GM18907 (cell line): ENCODE results near the gene SCAMP5.

ENCODE experiments used
- ATAC-seq: cut with Tn5 transposase; IDR thresholded peaks from one replicate; pipeline ENCODE4 v1.9.1; 2021; ENCODE audit warnings: mild to moderate bottlenecking, moderate library complexity; ENCODE audit not compliant: unreplicated experiment

SCAMP5 gene

GRCh38 chr15:74976159-74976558 is 19.2 kb upstream of the SCAMP5 start:
- no peak for ATAC-seq

GRCh38 chr15:74977599-74977998 is 17.8 kb upstream of the SCAMP5 start:
- ATAC-seq: no peak

GRCh38 chr15:74978077-74978476 is 17.3 kb upstream of the SCAMP5 start:
- no peak for ATAC-seq

- ATAC-seq: no peak
These were observed 16.9 kb upstream of the SCAMP5 start for GRCh38 chr15:74978503-74978902.

- no peak for ATAC-seq
These were observed 13.2 kb upstream of the SCAMP5 start for GRCh38 chr15:74982183-74982582.

- peak; percentile 73 for ATAC-seq
These were observed 11.6 kb upstream of the SCAMP5 start for GRCh38 chr15:74983725-74984231.

GRCh38 chr15:74988007-74988800 is 7.2 kb upstream of the SCAMP5 start:
- no peak for ATAC-seq

GRCh38 chr15:74989527-74989926 is 5.8 kb upstream of the SCAMP5 start:
- no peak for ATAC-seq

GRCh38 chr15:74992619-74993018 is 2.7 kb upstream of the SCAMP5 start:
- no peak for ATAC-seq

GRCh38 chr15:74994236-74994635 is 1.1 kb upstream of the SCAMP5 start:
- ATAC-seq: no peak

GRCh38 chr15:74994685-74995084 is 678 bp upstream of the SCAMP5 start:
- no peak for ATAC-seq

GRCh38 chr15:74995779-74996765 is 709 bp downstream of the SCAMP5 start:
- no peak for ATAC-seq

- no peak for ATAC-seq
These were observed 1.8 kb downstream of the SCAMP5 start for GRCh38 chr15:74997141-74997540.

- ATAC-seq: no peak
These were observed 2.2 kb downstream of the SCAMP5 start for GRCh38 chr15:74997543-74997942.

- no peak for ATAC-seq
These were observed 5.9 kb downstream of the SCAMP5 start for GRCh38 chr15:75001310-75001709.

- ATAC-seq: no peak
These were observed 7.0 kb downstream of the SCAMP5 start for GRCh38 chr15:75002398-75002797.

GRCh38 chr15:75007216-75007615 is 11.9 kb downstream of the SCAMP5 start:
- ATAC-seq: no peak

GRCh38 chr15:75008221-75008625 is 12.9 kb downstream of the SCAMP5 start:
- ATAC-seq: peak; percentile 42

- ATAC-seq: peak; percentile 83
These were observed 13.4 kb downstream of the SCAMP5 start for GRCh38 chr15:75008629-75009326.

GRCh38 chr15:75016431-75016830 is 21.1 kb downstream of the SCAMP5 start:
- no peak for ATAC-seq

- no peak for ATAC-seq
These were observed 24.6 kb downstream of the SCAMP5 start for GRCh38 chr15:75019916-75020315.
